HepG2 (cell line): ENCODE results near the gene TUBGCP3. TPM values are rescaled to one million over a fixed set of nuclear protein-coding genes. Genes with fewer than 3 reads are reported as not detected.

ENCODE experiments used
- ADNP ChIP-seq: sonication (generic); formaldehyde crosslinking; IDR thresholded peaks from 2 replicates; pipeline ENCODE4 v1.4.0; 2020; ENCODE audit warnings: missing genetic modification reagents
- BHLHE40 ChIP-seq: IDR thresholded peaks from 2 replicates; pipeline ENCODE4 v1.6.1; 2011; ENCODE audit warnings: low read length, improper control_type of control experiment
- FOXP1 ChIP-seq, 2 experiments: fragments of 450-650 bp in 1 of 2; IDR thresholded peaks; 2 replicates each; pipeline ENCODE4 v1.6.1; 2017 to 2018; ENCODE audit warnings: antibody characterized with exemption in 1 of 2
- HNRNPH1 ChIP-seq: fragments of 200-400 bp; formaldehyde crosslinking; optimal IDR thresholded peaks from 2 replicates; pipeline ENCODE3; 2017; ENCODE audit warnings: mild to moderate bottlenecking, low read depth, low read length
- HOXD1 ChIP-seq: sonication (generic); formaldehyde crosslinking; IDR thresholded peaks from 2 replicates; pipeline ENCODE4 v1.5.0; 2020; ENCODE audit warnings: missing genetic modification reagents
- IKZF5 ChIP-seq: IDR thresholded peaks from 2 replicates; pipeline ENCODE4 v1.6.1; 2018; ENCODE audit warnings: missing genetic modification reagents, mild to moderate bottlenecking, missing compliant biosample characterization
- MXD4 ChIP-seq: IDR thresholded peaks from 2 replicates; pipeline ENCODE4 v1.6.1; 2016; ENCODE audit warnings: mild to moderate bottlenecking, missing biosample characterization, missing genetic modification reagents
- MYNN ChIP-seq: sonication (generic); formaldehyde crosslinking; IDR thresholded peaks from 2 replicates; pipeline ENCODE4 v1.4.0; 2020; ENCODE audit warnings: mild to moderate bottlenecking, low read depth, missing genetic modification reagents
- NR2F2 ChIP-seq: IDR thresholded peaks from 2 replicates; pipeline ENCODE4 v1.6.1; 2012; ENCODE audit warnings: low read depth, inconsistent platforms, borderline replicate concordance
- ZBTB49 ChIP-seq: sonication (generic); formaldehyde crosslinking; IDR thresholded peaks from 2 replicates; pipeline ENCODE4 v1.4.0; 2020; ENCODE audit warnings: missing genetic modification reagents, borderline replicate concordance
- ZBTB8A ChIP-seq: sonication (generic); formaldehyde crosslinking; IDR thresholded peaks from 2 replicates; pipeline ENCODE4 v1.4.0; 2020; ENCODE audit warnings: mild to moderate bottlenecking, low read depth, missing genetic modification reagents, borderline replicate concordance
- ZNF281 ChIP-seq: sonication (generic); formaldehyde crosslinking; IDR thresholded peaks from 2 replicates; pipeline ENCODE4 v1.4.0; 2020; ENCODE audit warnings: missing genetic modification reagents, borderline replicate concordance
- ZNF414 ChIP-seq: sonication (generic); formaldehyde crosslinking; IDR thresholded peaks from 2 replicates; pipeline ENCODE4 v1.5.0; 2020; ENCODE audit warnings: missing genetic modification reagents
- ZNF768 ChIP-seq: sonication (generic); formaldehyde crosslinking; IDR thresholded peaks from 2 replicates; pipeline ENCODE4 v1.4.0; 2020; ENCODE audit warnings: missing genetic modification reagents
- polyA plus RNA-seq, 8 experiments: library from polyadenylated mRNA; depleted of rRNA in 3 of 8; stranded (reverse) in 7 of 8; unstranded in 1 of 8; fragments of >200 nt; fragmentation: Illumina TruSeq in 4 of 8; extraction: Trizol in 4 of 8; gene quantifications; 2 replicates each; pipeline versions ENCODE4 v1.2.1 to v1.2.3, GENCODE V29; 2011 to 2016; ENCODE audit warnings: low read depth in 4 of 8, missing spikeins in 1 of 8, mixed read lengths in 1 of 8; ENCODE audit not compliant: insufficient read depth in 1 of 8
- total RNA-seq, 5 experiments: library from RNA; depleted of rRNA; stranded (reverse); fragments of >200 nt; fragmentation: Illumina TruSeq; extraction: Trizol; gene quantifications; 2 replicates each; pipeline ENCODE4 v1.2.3, GENCODE V29; 2016; ENCODE audit warnings: low read depth in 1 of 5
- TF ChIP-seq, protein P1 (sequence below): sonication (generic); formaldehyde crosslinking; IDR thresholded peaks from 2 replicates; pipeline ENCODE4 v1.8.0; 2022; ENCODE audit warnings: missing genetic modification reagents, mild to moderate bottlenecking, moderate library complexity, borderline replicate concordance
- TF ChIP-seq, protein P2 (sequence below): IDR thresholded peaks from 2 replicates; pipeline ENCODE4 v1.6.1; 2016; ENCODE audit warnings: missing genetic modification reagents, missing compliant biosample characterization
- TF ChIP-seq, protein P3 (sequence below): sonication (generic); formaldehyde crosslinking; IDR thresholded peaks from 2 replicates; pipeline ENCODE4 v1.5.0; 2020; ENCODE audit warnings: missing genetic modification reagents

TUBGCP3 gene
- total and polyA plus RNA-seq, 2 of the 13 experiments (the other 11 are each of a cell fraction or from before 2014, with no cell fraction given): 12.6 to 15.5 TPM

GRCh38 chr13:112587764-112588489 is at the start of gene TUBGCP3 (continued):
- peak; percentile 65; the same call in 1 of the 2 replicates for TF ChIP-seq ZNF281 (CRISPR knock-in tag)
- TF ChIP-seq, protein P1, sequence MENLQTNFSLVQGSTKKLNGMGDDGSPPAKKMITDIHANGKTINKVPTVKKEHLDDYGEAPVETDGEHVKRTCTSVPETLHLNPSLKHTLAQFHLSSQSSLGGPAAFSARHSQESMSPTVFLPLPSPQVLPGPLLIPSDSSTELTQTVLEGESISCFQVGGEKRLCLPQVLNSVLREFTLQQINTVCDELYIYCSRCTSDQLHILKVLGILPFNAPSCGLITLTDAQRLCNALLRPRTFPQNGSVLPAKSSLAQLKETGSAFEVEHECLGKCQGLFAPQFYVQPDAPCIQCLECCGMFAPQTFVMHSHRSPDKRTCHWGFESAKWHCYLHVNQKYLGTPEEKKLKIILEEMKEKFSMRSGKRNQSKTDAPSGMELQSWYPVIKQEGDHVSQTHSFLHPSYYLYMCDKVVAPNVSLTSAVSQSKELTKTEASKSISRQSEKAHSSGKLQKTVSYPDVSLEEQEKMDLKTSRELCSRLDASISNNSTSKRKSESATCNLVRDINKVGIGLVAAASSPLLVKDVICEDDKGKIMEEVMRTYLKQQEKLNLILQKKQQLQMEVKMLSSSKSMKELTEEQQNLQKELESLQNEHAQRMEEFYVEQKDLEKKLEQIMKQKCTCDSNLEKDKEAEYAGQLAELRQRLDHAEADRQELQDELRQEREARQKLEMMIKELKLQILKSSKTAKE (CRISPR knock-in tag): peak; percentile 70; the same call in 1 of the 2 replicates
- no peak for TF ChIP-seq HNRNPH1
- peak; percentile 61; the same call in 1 of the 2 replicates for TF ChIP-seq ZBTB49 (CRISPR knock-in tag)
- TF ChIP-seq ADNP (CRISPR knock-in tag): no peak
- TF ChIP-seq, protein P2, sequence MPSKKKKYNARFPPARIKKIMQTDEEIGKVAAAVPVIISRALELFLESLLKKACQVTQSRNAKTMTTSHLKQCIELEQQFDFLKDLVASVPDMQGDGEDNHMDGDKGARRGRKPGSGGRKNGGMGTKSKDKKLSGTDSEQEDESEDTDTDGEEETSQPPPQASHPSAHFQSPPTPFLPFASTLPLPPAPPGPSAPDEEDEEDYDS (CRISPR knock-in tag): peak; percentile 64
- TF ChIP-seq, protein P3, sequence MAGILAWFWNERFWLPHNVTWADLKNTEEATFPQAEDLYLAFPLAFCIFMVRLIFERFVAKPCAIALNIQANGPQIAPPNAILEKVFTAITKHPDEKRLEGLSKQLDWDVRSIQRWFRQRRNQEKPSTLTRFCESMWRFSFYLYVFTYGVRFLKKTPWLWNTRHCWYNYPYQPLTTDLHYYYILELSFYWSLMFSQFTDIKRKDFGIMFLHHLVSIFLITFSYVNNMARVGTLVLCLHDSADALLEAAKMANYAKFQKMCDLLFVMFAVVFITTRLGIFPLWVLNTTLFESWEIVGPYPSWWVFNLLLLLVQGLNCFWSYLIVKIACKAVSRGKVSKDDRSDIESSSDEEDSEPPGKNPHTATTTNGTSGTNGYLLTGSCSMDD (CRISPR knock-in tag): no peak; the same call in 1 of the 2 replicates
- TF ChIP-seq ZNF414 (CRISPR knock-in tag): peak; percentile 72; the same call in 1 of the 2 replicates
- peak; percentile 75; the same call in 1 of the 2 replicates for TF ChIP-seq IKZF5 (CRISPR knock-in tag)
- 0 out of 2 replicates have a peak, but pooled peaks have one; percentile 60 for TF ChIP-seq MYNN (CRISPR knock-in tag)
- peak; percentile 61 for TF ChIP-seq BHLHE40
- TF ChIP-seq NR2F2: peak; percentile 17; the same call in 1 of the 2 replicates
- TF ChIP-seq ZBTB8A (CRISPR knock-in tag): peak; percentile 86; the same call in 1 of the 2 replicates
- TF ChIP-seq FOXP1 (IDR thresholded peaks at IDR 0.05): no peak
- TF ChIP-seq FOXP1 (CRISPR knock-in tag; IDR thresholded peaks at IDR 0.05): no peak
- TF ChIP-seq HOXD1 (CRISPR knock-in tag): peak; percentile 88
- peak; percentile 86 for TF ChIP-seq ZNF768
- peak; percentile 61; the same call in 1 of the 2 replicates for TF ChIP-seq MXD4 (CRISPR knock-in tag)
